Mammary epithelial cell (primary cell): ENCODE measurements around the gene CLEC18B.
"Not testable (repeated sequence)": the region's sequence is repeated elsewhere in the genome, so short reads cannot be mapped to it uniquely, and the experiment has no call there.

Experiments used
- CTCF ChIP-seq, 2 donors: IDR thresholded peaks in 1 of 2; conservative IDR thresholded peaks in 1 of 2; 2 replicates each; pipeline ENCODE4 v1.5.1; 2011 to 2012; ENCODE audit warnings: inconsistent platforms in 2 of 2, low read length in 2 of 2, mild to moderate bottlenecking in 2 of 2, control low read depth in 1 of 2, low read depth in 1 of 2; ENCODE audit not compliant: insufficient read depth in 1 of 2; ENCODE audit errors: extremely low read depth in 1 of 2
- EZH2 ChIP-seq: IDR thresholded peaks from 2 replicates; pipeline ENCODE4 v1.6.1; 2012; ENCODE audit warnings: low read length, inconsistent platforms, borderline replicate concordance

- not testable (repeated sequence) for TF ChIP-seq CTCF (conservative IDR thresholded peaks at IDR 0.05 in 1 of 2, IDR thresholded peaks at IDR 0.05 in 1 of 2; ENCODE audit: extremely low read depth in 1 of 2, insufficient read depth in 1 of 2, low read depth in 1 of 2, low read length in 2 of 2); EZH2
Measured at GRCh38 chr16:74412775-74413390, 8.4 kb downstream of the CLEC18B start.
